OCI-LY1 (cell line): ENCODE results near the gene MYH15.

Source experiments
- H2AFZ ChIP-seq: fragments of 200-600 bp; sonication (generic), shearing (Covaris generic); 2 replicates; pipeline ENCODE4 v1.6.0; 2014; ENCODE audit warnings: antibody characterized with exemption, mild to moderate bottlenecking, low read length
- H3F3A ChIP-seq: fragments of 200-600 bp; sonication (generic), shearing (Covaris generic); 2 replicates; pipeline ENCODE4 v1.6.0; 2014; ENCODE audit warnings: mild to moderate bottlenecking, antibody characterized with exemption, low read length, moderate library complexity; ENCODE audit not compliant: insufficient read depth
- H3K27ac ChIP-seq: fragments of 200-600 bp; sonication (generic); 2 replicates; pipeline ENCODE4 v1.5.1; 2014; ENCODE audit warnings: low read length, mixed run types, mild to moderate bottlenecking, low read depth; ENCODE audit not compliant: poor library complexity, severe bottlenecking
- H3K27me3 ChIP-seq: fragments of 200-600 bp; sonication (generic); 2 replicates; pipeline ENCODE4 v1.6.0; 2014; ENCODE audit warnings: antibody characterized with exemption, mild to moderate bottlenecking, low read length, moderate library complexity; ENCODE audit not compliant: insufficient read depth
- H3K36me3 ChIP-seq: fragments of 200-600 bp; sonication (generic); 2 replicates; pipeline ENCODE4 v1.6.1; 2014; ENCODE audit warnings: mild to moderate bottlenecking, antibody characterized with exemption, low read length, moderate library complexity, mixed read lengths; ENCODE audit not compliant: insufficient read depth
- H3K4me1 ChIP-seq: fragments of 200-600 bp; sonication (generic); 2 replicates; pipeline ENCODE4 v1.5.1; 2014; ENCODE audit warnings: mild to moderate bottlenecking, low read length, moderate library complexity; ENCODE audit not compliant: insufficient read depth, severe bottlenecking
- H3K4me2 ChIP-seq: fragments of 200-600 bp; sonication (generic), shearing (Covaris generic); 2 replicates; pipeline ENCODE4 v1.6.1; 2014; ENCODE audit warnings: low read length
- H3K4me3 ChIP-seq: fragments of 200-600 bp; sonication (generic); 2 replicates; pipeline ENCODE4 v1.5.1; 2014; ENCODE audit warnings: low read length, low read depth, mild to moderate bottlenecking, mixed read lengths; ENCODE audit not compliant: poor library complexity, severe bottlenecking
- H3K79me2 ChIP-seq: fragments of 200-600 bp; shearing (Covaris generic); 2 replicates; pipeline ENCODE4 v1.6.1; 2016; ENCODE audit warnings: mixed run types, low read length, mixed read lengths; ENCODE audit not compliant: insufficient read depth
- H3K9ac ChIP-seq: fragments of 200-600 bp; sonication (generic), shearing (Covaris generic); 2 replicates; pipeline ENCODE4 v1.6.1; 2014; ENCODE audit warnings: mild to moderate bottlenecking, low read length, mixed read lengths
- H3K9me2 ChIP-seq: fragments of 200-600 bp; sonication (generic), shearing (Covaris generic); 2 replicates; pipeline ENCODE4 v1.6.1; 2014; ENCODE audit warnings: low read depth, mild to moderate bottlenecking, low read length, mixed read lengths
- H3K9me3 ChIP-seq: fragments of 200-600 bp; shearing (Covaris generic); 2 replicates; pipeline ENCODE4 v1.6.1; 2014; ENCODE audit warnings: low read length, mixed read lengths
- H4K20me1 ChIP-seq: fragments of 200-600 bp; sonication (generic), shearing (Covaris generic); 2 replicates; pipeline ENCODE4 v1.6.0; 2016; ENCODE audit warnings: mild to moderate bottlenecking, low read length; ENCODE audit not compliant: insufficient read depth
- CTCF ChIP-seq: fragments of 200-600 bp; sonication (generic), shearing (Covaris generic); IDR thresholded peaks from 2 replicates; pipeline ENCODE4 v1.5.1; 2017; ENCODE audit warnings: mild to moderate bottlenecking, antibody characterized with exemption, low read length, moderate library complexity, mixed read lengths
- EZH2 ChIP-seq: fragments of 200-600 bp; sonication (generic), shearing (Covaris generic); IDR thresholded peaks from 2 replicates; pipeline ENCODE4 v1.8.0; 2017; ENCODE audit warnings: borderline replicate concordance, mixed run types, mild to moderate bottlenecking, antibody characterized with exemption, low read length, moderate library complexity, mixed read lengths

MYH15 gene

GRCh38 chr3:108538083-108538482 is 27.7 kb upstream of the MYH15 start:
- no peaks in the 10 kb centered on the region for H3K9me3 ChIP-seq
- peaks cover 1% of the 10 kb centered on the region; the same call in 1 of the 2 replicates for H3K36me3 ChIP-seq
- H3K4me1 ChIP-seq, result no peaks in the 10 kb centered on the region
- H4K20me1 ChIP-seq, result no peaks in the 10 kb centered on the region
- H3K79me2 ChIP-seq, result no peaks in the 10 kb centered on the region
- H3K27ac ChIP-seq, result no peak overlapping the region
- H3K9ac ChIP-seq, result no peak overlapping the region
- H3K9me2 ChIP-seq, result no peaks in the 10 kb centered on the region
- H3K4me2 ChIP-seq, result no peak overlapping the region
- H2AFZ ChIP-seq, result no peak overlapping the region
- no peak for TF ChIP-seq CTCF
- no peak for TF ChIP-seq EZH2
- H3K4me3 ChIP-seq, result no peak overlapping the region
- no peaks in the 10 kb centered on the region for H3F3A ChIP-seq
- no peaks in the 10 kb centered on the region for H3K27me3 ChIP-seq

GRCh38 chr3:108528459-108529252 is 18.3 kb upstream of the MYH15 start:
- Histone ChIP-seq H3K79me2 (no peaks in the 10 kb centered on the region), H3K4me2 (no peak overlapping the region), H3K9ac (no peak overlapping the region), H3K4me1 (no peaks in the 10 kb centered on the region), H3K27me3 (no peaks in the 10 kb centered on the region), H4K20me1 (no peaks in the 10 kb centered on the region), H3F3A (no peaks in the 10 kb centered on the region), H2AFZ (no peak overlapping the region), H3K9me2 (no peaks in the 10 kb centered on the region), H3K36me3 (no peaks in the 10 kb centered on the region), H3K4me3 (no peak overlapping the region), H3K27ac (no peak overlapping the region), H3K9me3 (no peaks in the 10 kb centered on the region)
- TF ChIP-seq CTCF (no peak), EZH2 (no peak)

- Histone ChIP-seq H3K4me3 (no peak overlapping the region), H3K27ac (no peak overlapping the region), H4K20me1 (no peaks in the 10 kb centered on the region), H3K4me2 (no peak overlapping the region), H3K9me2 (no peaks in the 10 kb centered on the region), H2AFZ (no peak overlapping the region), H3K27me3 (no peaks in the 10 kb centered on the region), H3K4me1 (no peaks in the 10 kb centered on the region), H3K79me2 (no peaks in the 10 kb centered on the region), H3F3A (no peaks in the 10 kb centered on the region), H3K9me3 (no peaks in the 10 kb centered on the region), H3K36me3 (no peaks in the 10 kb centered on the region), H3K9ac (no peak overlapping the region)
- TF ChIP-seq CTCF, result no peak
- no peak for TF ChIP-seq EZH2
Observed at GRCh38 chr3:108527817-108528216, 17.4 kb upstream of the MYH15 start.
